ENCODE data around the gene C4BPB. TPM values are rescaled to one million over a fixed set of nuclear protein-coding genes. Genes with fewer than 3 reads are reported as not detected.

Gene C4BPB
- total RNA-seq, 1 experiment from 2014 or later = not detected

- Histone ChIP-seq H3T11ph (ENCODE audit: low read length) (no peak overlapping the region), H3K79me1 (ENCODE audit: insufficient read depth, low read depth, low read length, poor library complexity, severe bottlenecking) (no peaks in the 10 kb centered on the region), H3K27me3 (ENCODE audit: insufficient read depth, low read length) (no peaks in the 10 kb centered on the region), H3K56ac (ENCODE audit: insufficient read length, low read depth, low read length) (no peak overlapping the region), H2AFZ (ENCODE audit: low read length) (no peak overlapping the region), H4K5ac (ENCODE audit: insufficient read length, low read depth, low read length) (no peak overlapping the region), H3K18ac (ENCODE audit: insufficient read length, low read depth, low read length) (no peak overlapping the region), H3K27ac (ENCODE audit: insufficient read length, low read depth, low read length) (no peak overlapping the region), H3K4me1 (ENCODE audit: insufficient read depth, low read length) (peaks cover 3% of the 10 kb centered on the region; the same call in 1 of the 2 replicates), H2BK5ac (ENCODE audit: insufficient read length, low read length) (no peak overlapping the region), H4K8ac (replicated peaks; ENCODE audit: insufficient read length, low read depth, low read length) (no peak overlapping the region), H2BK20ac (ENCODE audit: low read depth, low read length, poor library complexity, severe bottlenecking) (no peak overlapping the region), H3K9me3 (ENCODE audit: control insufficient read depth, low read depth, low read length) (no peaks in the 10 kb centered on the region), H4K20me1 (ENCODE audit: control insufficient read depth, insufficient read depth, insufficient read length) (no peaks in the 10 kb centered on the region), H3K14ac (ENCODE audit: insufficient read depth, low read length) (no peak overlapping the region), H4K91ac (ENCODE audit: insufficient read length, low read depth, low read length) (no peak overlapping the region), H2BK12ac (ENCODE audit: insufficient read length, low read depth, low read length) (no peak overlapping the region), H3K79me2 (ENCODE audit: insufficient read depth, low read length) (peaks cover 1% of the 10 kb centered on the region; the same call in 1 of the 2 replicates), H2AK5ac (ENCODE audit: insufficient read length, low read length) (no peak overlapping the region), H3K9ac (ENCODE audit: extremely low read depth, insufficient read length, low read length) (no peak overlapping the region), H3K23me2 (ENCODE audit: insufficient read length, low read depth, low read length, poor library complexity, severe bottlenecking) (peaks cover 11% of the 10 kb centered on the region), H3K23ac (ENCODE audit: insufficient read length, low read depth, low read length) (no peak overlapping the region), H3K4ac (ENCODE audit: low read depth, low read length) (no peak overlapping the region), H3K4me2 (ENCODE audit: insufficient read depth, insufficient read length, low read length) (no peak overlapping the region), H2BK15ac (ENCODE audit: low read depth, low read length) (no peak overlapping the region), H2BK120ac (ENCODE audit: low read depth, low read length, poor library complexity, severe bottlenecking) (no peak overlapping the region)
- no peak for TF ChIP-seq CTCF (conservative IDR thresholded peaks at IDR 0.05)
- Mint-ChIP-seq H3K9me3 (no peaks in the 10 kb centered on the region; a peak in 1 of 5 replicates), H3K36me3 (ENCODE audit: insufficient read depth in 1 of 3, low read depth in 3 of 3) (peaks cover 2 to 5% (median 4%) of the 10 kb centered on the region in 3 experiments; a peak in 5 of 7 replicates), H3K27ac (no peak overlapping the region), H3K4me1 (peaks cover 25 to 28% of the 10 kb centered on the region in 2 experiments), H3K4me3 (peak overlapping the region; percentile 99 to 100; a peak in 1 of 5 replicates), H3K27me3 (ENCODE audit: low read depth) (peaks cover 1% of the 10 kb centered on the region)
- no CpG with 5 or more reads among the region's 2 CpGs for WGBS (ENCODE audit: extremely low coverage, insufficient read length, low lambda C conversion rate)
- DNase-seq = no peak
Measured at GRCh38 chr1:207054491-207054890, 34.2 kb upstream of the C4BPB start.
